Activated effector memory CD4-positive, alpha-beta T cell treated with Interleukin-2 at 50 U/mL for 16 hours (primary cell): ENCODE data around the gene PCDH1.
A peak's percentile ranks its signal among the peaks of the same experiment; 100 is the strongest.
"Not testable (repeated sequence)": the region's sequence is repeated elsewhere in the genome, so short reads cannot be mapped to it uniquely, and the experiment has no call there.

ENCODE experiments used
- DNase-seq: peaks from one replicate; pipeline ENCODE4 v3.0.0-alpha.2; 2020

PCDH1 gene

GRCh38 chr5:141878186-141878710, at the start of gene PCDH1:
PCDH1 (minus strand) TSS chr5:141878410; CDS start chr5:141878262, 148 bp downstream.
- DNase-seq = no peak

GRCh38 chr5:141926434-141926833, 48.2 kb upstream of the PCDH1 start:
- no peak for DNase-seq

- peak; percentile 87 for DNase-seq
Observed at GRCh38 chr5:141923448-141924313, 45.5 kb upstream of the PCDH1 start, which contains the start of gene DELE1. DELE1 (plus strand) TSS chr5:141923871; CDS start chr5:141923942, 71 bp downstream.

- not testable (repeated sequence) for DNase-seq
Observed at GRCh38 chr5:141922827-141923447, 44.7 kb upstream of the PCDH1 start.

GRCh38 chr5:141920771-141921170, 42.6 kb upstream of the PCDH1 start:
- DNase-seq = no peak

- DNase-seq = no peak
Observed at GRCh38 chr5:141919218-141920119, 41.3 kb upstream of the PCDH1 start.

GRCh38 chr5:141917760-141918159, 39.5 kb upstream of the PCDH1 start:
- no peak for DNase-seq

- DNase-seq = no peak
Observed at GRCh38 chr5:141916522-141916921, 38.3 kb upstream of the PCDH1 start.

GRCh38 chr5:141915881-141916336, 37.7 kb upstream of the PCDH1 start:
- DNase-seq = no peak

GRCh38 chr5:141914797-141915196, 36.6 kb upstream of the PCDH1 start:
- DNase-seq = no peak

- no peak for DNase-seq
Observed at GRCh38 chr5:141914199-141914743, 36.1 kb upstream of the PCDH1 start.

- DNase-seq = no peak
Observed at GRCh38 chr5:141913560-141914198, 35.5 kb upstream of the PCDH1 start.

- no peak for DNase-seq
Observed at GRCh38 chr5:141910271-141910673, 32.1 kb upstream of the PCDH1 start.

GRCh38 chr5:141909212-141909611, 31.0 kb upstream of the PCDH1 start:
- DNase-seq = no peak

GRCh38 chr5:141908796-141909195, 30.6 kb upstream of the PCDH1 start:
- no peak for DNase-seq

- no peak for DNase-seq
Observed at GRCh38 chr5:141906972-141907371, 28.8 kb upstream of the PCDH1 start.

GRCh38 chr5:141906517-141906916, 28.3 kb upstream of the PCDH1 start:
- no peak for DNase-seq

- DNase-seq = no peak
Observed at GRCh38 chr5:141904551-141904950, 26.3 kb upstream of the PCDH1 start.

- no peak for DNase-seq
Observed at GRCh38 chr5:141903261-141903660, 25.1 kb upstream of the PCDH1 start.

- DNase-seq = no peak
Observed at GRCh38 chr5:141902015-141902814, 24.0 kb upstream of the PCDH1 start.

- DNase-seq = no peak
Observed at GRCh38 chr5:141898448-141899049, 20.3 kb upstream of the PCDH1 start.
